SKM-1 treated with dmso at 0.1 percent for 144 hours (cell line): ENCODE results near the gene PCYOX1L.

Experiments
- DNase-seq: peaks from one replicate; lab custom pipeline; 2025; ENCODE audit not compliant: unreplicated experiment; lab: John Stamatoyannopoulos, UW

PCYOX1L gene

DNA sequence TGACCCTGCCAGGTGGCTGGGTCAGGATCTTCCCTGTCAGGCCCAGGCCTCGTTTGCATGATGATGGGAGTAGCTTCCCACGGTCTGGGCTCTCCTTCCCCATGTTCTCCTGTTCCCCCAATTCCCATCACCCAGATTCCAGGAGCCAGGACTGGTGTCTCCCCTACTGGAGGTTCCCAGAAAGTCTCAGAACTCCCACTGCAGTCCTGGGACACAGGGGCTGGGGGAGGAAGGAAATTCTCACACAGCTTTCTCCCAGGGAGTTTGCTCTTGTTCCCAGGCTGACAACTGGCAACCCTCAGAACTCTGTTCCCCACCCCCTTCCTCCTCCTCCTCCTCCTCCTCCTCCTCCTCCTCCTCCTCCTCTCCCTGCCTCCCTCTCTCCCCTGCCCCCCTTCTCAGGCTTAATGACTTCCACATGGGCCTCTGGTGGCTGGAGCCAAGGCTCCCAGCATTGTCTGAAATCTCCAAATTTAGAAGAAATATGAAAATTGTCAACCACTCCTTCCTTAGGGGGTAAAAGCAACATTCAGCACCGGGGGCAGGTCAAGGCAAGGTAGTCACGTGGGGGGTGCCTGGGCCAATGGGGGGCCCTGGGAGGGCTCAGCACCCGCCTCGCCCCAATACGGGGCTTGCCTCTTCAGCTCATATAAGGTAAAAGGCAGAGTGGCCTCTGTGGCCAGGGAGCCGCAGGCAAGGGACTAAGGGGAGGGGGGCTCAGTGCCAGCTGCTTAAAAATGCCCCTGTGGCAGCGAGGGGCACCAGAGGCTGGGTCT lies 48.5 kb downstream of the PCYOX1L start:
- DNase-seq: no peak

DNA sequence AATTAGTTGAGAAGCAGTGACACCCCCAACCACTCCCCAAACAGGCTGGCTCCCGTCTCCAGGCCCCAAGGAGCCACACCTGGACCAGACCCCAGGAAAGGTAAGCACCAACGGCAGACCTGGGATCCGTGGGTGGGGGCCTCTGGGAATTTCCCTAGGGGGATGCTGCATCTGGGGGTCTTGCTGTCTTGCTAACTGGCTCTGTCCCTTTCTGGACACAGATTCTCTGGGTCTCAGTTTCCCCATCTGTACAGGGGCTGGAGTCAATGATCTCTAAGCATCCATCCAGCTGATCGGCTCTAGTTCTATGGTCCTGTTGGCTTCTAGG lies 49.1 kb downstream of the PCYOX1L start:
- DNase-seq: no peak

DNA sequence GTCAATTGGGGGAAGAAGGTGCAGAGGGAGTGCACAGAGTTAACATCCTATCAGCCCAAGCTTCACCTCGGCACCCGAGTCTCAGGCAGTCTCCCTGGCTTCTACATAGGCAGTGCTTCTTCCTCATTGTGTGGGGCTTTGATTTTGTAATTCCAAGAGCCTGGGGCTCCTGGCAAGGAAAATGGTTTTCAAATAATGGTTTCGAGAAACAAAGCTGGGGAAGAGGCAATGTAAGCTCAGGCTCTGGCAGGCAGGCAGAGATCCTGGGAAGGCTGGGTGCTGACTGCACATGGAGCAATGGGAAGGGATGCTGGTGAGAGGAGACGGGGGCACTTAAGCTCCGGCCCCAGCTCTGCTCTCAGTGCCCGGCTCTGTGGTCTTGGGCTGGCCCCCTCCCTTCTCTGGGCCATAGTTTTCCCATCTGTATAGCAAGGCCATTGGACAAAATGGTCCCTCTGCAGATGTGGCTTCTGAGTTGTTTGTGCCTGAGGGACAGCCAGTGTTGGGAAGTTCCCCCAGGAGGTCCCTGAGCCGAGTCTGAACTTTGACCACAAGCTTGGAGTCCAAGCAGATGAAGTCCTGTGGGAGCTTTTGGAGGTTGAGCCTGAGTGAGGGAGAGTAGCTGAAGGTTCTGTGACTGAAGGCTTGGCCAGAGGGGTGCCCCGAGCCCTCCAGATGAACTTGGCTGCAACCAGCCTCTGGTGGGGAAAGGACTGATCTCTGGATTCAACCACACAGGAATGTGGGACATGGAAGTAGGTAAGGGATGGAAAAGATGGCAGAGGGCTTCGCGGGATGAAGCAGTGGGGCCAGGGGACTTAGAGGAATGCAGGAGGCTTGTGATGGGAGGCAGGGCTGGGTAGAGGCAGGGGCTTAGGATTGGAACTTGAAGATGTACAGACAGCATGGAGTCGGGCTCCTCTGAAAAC lies 49.7 kb downstream of the PCYOX1L start:
- no peak for DNase-seq

DNA sequence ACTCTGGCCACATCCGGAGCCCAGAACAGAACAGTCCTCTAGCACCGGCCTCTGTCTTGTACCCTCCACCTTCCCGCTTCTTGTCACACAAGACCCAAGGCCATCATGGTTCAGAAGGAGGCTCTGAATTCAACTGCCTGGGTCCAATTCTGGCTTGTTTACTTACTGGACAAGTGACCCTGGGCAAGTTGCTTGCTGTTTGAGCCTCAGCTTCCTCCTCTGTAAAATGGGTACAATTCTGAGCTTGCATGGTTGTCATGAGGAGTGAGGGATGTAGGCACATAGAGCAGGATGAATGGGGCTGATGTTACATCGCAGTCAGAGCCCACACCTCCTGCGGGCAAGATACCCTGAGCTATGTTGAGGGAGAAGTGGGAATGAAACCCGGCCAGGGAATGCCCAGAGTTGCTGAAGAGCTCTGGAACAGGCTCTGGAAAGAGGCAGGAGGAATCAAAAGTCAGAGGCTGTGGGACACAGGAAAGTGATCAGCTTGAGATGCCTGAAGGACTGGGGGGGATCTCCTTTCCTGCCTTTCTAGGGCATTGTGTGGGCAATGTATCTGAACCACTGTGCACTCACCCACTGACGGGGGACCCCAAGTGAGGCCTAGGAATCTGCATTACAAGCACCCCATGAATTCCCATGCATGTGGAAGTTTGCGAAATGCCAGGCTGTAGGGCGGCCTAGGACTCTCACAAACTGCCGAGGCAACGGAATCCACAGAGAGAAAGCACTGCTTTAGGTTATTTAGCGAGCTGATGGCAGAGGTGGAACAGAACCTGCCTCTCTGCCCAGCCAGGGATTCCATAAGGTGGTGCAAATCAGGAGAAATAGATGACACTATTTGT lies 50.6 kb downstream of the PCYOX1L start:
- no peak for DNase-seq

DNA sequence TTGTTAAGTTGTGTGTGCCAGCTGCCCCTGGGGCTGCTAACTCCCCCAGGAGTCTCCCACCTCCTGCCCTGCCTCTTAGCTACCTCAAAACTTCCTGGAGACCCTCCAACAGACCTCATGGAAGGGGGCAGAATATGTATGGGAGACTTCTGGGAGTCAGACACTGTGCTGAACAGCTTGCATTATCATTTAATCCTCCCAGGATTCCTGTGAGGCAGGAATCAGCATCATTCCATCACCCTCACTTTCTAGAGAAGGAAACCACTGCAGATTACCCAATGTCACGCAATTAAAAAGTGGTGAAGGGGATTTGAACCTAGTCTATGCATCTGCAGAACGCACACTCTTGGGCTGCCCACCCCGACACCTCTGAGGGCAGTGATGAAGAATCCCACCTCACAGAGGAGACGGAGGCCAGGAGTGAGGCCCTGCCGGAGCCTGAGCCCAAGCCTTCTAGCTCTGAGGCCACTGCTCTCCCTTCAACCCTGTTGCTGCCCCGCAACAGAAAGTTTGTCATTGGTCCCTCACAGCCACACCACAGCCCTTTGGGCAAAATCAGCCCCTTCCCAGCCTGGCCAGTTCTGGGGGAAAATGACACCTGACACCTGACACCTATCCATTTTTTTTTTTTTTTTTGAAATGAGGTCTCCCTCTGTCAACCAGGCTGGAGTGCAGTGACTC lies 51.6 kb downstream of the PCYOX1L start:
- no peak for DNase-seq

DNA sequence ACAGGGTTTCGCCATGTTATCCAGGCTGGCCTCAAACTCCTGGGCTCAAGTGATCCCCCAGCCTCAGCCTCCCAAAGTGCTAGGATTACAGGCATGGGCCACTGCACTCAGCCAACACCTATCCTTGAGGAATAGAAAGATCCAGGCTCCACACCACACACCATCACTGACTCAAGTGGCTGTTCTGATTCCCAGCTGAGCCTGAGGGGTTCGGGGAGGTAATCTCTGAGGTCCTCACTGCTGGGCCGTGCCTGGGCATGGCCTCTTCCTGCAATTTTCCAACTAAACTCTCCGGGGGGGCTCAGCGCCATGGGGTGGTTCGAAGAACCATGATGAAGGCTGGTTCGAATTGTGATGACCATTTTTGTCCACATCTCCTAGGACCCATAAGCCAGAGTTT lies 52.2 kb downstream of the PCYOX1L start:
- DNase-seq: no peak

DNA sequence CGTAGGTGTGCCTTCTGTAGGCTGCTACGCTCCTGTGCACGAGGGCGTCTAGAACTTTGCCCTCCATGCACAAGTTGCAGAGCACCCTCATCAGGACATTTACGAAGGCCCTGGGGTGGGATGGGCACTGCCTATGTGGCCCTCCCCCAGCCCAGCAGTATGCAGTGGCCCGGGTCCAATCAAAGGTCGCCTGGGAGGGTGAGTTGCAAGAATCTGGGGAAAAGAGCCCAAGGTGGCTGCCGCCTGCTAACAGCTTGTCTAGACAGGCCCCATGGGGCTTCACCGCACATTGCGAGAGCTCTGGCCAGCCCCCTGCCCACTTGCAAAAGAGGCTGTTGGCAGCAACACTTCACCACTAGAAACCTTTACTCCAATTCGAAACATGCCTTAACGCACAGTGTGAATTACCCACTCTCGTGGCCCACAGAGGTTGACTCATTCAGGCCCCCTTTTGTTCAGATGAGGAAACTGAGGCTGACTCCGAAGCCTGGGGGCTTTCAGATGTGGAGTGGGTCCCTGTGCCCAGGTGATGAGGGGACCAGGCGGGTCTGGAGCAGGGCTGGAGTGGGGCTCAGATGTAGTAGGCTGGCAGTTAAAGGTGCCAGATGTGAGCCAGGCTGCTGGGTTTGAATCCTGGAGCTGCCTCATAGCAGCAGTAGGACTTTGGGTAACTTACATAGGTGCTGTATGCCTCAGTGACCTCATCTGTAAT lies 53.0 kb downstream of the PCYOX1L start:
- no peak for DNase-seq

DNA sequence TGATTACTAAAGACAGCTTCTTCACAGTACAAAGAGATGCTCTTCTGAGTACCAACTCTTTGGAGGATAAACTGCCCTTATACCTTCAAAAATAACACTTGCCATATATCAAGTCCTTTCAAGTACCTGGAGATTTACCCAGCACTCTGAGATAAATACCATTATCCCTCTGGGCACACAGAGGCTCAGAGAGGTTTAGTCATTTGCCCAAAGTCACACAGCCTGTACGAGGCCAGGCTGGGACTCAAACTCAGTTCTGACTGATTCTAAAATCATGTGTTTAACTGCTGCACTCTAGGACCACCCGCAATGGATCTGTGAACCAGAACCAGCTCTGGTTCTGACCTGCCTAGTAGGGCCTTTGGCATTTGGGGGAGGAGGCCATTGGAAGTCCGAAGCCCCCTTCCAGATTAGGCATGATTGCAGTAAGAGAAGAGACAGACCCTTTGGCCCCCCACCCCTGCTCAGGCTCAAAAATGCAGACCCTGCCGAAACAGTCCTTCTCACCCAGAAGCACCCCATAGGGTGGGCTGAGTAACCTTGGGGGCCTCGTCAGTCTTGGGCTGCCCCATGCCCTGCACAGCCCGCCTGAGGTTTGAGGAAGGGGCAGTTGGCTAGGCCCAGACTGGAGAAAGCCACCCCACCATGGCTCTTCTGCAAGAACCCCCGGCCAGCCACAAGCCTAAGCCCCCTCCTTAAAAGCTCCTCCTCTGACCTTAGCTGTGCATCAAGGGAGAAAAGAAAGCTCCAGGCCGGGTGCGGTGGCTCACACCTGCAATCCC lies 54.1 kb downstream of the PCYOX1L start:
- DNase-seq: no peak

DNA sequence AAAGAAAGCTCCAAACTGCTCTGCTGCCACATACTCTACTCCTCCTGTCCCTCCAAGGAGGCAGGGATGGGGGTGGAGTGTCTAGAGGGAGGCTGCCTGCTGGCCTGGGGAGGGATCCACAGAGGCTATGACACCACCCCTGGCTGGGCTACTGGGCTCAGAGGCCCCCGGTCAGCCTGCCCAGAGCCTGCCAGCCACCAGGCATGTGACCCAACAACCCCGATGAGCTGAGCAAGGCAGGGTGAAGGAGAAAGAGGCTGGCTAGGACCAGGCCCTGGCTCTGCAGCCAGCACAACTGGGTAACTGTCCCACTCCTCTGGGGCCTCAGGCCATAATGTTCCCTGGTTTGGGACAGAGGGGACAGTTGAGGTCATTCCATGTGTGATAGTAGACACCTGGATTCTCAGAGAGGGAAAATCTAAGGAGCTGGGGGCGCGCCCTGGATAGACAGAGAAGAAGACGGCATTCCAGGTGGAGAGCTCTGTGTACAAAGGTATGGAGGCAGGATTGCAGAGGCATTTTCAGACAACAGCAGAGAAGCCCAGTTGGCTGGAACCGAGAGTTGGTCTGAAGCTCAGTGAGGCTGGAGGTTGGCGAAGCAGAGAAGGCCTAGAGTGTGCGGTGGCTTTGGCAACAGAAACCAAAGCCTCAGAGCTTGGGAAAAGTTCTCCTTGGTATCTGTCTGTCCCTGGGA lies 55.1 kb downstream of the PCYOX1L start:
- DNase-seq: no peak

DNA sequence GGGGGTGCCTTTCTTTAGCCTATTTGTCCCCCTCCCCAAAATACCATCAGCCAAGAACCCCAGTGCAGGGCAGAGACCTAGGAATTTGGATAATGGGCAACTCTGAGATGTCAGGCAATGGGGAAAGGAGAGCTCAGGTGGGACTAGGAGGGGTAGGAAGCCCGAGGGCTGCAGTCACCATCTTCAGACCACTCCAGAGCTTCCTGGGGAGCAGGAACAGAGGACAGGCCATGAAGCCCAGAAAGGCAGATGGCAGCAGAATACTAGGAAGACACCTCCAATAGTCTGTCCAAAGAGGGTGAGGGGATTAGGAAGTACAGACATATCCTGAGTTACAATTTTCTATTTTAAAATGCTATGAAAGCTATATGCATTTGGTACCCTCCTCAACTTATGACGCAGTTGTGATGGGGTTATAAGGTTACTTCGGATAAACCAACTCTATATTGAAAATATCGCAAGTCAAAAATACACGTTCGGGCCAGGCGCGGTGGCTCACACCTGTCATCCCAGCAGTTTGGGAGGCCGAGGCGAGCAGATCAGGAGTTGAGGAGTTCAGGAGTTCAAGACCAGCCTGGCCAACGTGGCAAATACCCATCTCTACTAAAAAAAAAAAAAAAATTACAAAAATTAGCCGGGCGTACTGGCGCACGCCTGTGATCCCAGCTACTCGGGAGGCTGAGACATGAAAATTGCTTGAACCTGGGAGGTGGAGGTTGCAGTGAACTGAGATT lies 55.8 kb downstream of the PCYOX1L start:
- no peak for DNase-seq

DNA sequence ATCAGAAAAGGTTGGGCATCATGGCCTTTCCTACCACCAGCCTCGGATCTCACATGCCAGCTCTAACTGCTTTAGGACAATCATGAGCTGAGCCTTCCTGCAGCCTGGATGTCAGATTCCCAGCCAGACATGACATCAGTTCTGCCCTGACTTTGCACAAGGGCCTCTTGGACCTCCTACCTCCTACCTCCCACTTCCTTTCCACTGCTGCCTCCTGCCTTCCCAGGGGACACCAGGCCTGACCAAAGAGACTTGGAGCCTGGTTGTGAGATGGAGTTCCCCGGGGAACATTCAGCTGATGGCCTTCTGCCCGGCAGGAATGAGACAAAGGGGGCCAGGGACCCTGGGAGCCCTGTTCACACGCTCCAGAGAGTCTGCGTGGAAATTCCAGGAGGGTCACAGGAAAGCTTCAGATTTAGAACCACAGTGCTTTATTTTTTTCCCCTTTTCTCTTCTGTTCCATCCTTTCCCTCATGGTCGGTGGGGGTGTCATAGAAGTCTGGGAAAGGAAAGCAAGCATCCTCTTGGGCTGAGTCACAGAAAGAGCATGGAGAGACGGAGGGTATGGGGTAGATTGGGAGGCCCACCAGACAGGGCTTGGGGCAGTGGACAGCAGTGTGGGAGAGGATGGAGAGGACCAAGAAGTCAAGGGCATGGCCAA lies 56.7 kb downstream of the PCYOX1L start:
- no peak for DNase-seq

DNA sequence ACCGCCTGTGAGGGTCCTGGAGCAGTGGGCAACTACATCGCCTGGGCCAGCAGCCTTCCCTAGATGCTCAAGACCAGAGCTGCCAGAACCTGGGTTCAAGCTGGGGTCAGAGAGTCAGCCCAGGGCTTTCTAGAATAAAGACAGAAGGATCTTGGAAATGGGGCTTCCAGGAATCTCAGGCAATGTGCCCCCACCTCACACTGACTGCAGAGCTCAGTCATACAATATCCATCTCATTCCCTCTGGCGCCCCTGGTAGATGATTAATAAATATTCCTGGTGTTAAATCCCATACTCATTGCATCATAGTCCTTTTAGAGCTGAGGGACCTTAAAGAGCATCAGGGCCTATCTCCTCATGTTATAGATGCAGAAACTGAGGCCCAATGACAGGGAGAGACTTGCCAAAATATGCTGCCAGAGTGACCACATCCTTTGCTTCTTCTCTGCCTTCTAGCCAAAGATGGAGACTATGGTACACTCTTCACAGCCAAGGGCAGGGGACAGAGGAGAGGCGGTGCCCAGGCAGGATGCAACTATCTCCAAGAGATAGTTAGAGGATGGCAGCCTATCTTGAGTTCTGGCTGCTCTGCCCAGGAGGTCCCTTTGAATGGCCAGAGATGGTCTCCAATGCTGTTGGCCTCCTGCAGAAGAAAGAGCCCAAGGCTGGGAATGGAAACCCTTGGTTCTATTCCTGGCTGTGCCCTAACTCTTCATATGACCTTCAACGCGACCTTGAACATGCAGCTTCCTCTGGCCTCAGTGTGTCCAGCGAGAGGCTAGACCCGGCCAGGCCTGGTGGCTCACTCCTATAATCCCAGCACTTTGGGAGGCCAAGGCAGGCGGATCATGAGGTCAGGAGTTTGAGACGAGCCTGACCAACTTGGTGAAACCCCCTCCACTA lies 57.5 kb downstream of the PCYOX1L start:
- no peak for DNase-seq

DNA sequence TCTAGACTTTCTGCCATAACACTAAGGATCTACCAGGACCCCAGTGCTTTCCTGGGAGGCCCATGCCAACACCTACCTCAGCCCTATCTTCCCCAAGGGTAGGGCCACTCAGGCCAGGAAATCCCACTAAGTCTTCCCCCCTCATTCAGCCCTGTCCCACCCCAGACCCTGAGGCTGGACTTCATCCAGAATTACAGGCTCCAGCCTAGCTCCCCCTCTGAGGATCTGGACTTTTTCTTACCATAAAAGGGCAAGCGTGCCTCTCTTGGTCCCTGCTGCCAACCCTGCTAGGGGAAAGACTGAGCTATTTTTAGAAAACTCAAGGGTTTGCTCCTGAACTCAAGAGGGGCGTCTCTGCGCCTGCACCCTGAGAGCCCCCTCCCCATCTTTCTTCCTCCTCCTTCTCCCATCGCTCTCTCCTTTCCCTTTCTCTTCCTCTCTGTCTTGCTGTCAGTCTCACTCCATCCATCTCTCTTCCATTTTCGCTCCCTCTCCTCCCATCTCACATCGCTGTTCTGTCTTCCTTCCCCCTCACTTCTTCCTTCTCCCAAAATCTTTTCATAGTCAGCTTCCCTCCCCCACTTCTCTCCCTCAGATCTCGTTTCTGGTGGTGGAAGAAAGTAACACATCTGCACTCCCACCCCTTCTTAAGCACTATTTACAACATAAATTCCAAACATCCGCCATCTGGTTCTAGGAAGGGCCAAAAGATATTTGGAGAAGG lies 59.3 kb downstream of the PCYOX1L start:
- no peak for DNase-seq

DNA sequence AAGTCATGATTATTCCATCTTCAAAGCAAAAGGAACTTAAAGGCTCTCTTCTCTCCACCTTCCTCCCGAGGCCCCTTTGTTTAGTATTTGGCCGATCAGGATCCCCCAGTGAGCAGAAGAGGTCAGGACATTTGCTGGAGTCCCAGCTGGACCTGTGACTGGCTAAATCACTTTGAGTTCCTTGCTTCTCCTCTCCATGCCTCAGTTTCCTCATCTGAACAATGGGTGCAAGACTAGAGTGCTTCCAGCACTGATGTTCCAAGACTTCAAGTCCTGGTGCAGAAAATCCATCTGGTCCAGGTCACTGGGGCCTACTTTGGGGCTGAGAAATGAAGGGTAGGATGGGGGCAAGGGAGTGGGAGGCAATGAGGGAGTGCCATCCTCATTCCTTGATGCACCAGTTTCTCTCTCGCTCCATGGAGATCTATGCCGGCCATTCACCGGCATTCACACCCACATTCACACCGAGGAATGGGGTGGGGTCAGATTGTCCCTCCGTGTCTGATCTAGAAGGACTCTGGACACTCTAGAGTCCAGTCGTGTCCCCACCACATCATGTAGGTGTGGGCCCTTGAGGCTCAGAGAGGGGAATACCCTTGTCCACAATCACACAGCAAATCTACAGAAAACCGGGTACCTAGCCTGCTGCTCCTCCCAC lies 60.0 kb downstream of the PCYOX1L start:
- DNase-seq: no peak

DNA sequence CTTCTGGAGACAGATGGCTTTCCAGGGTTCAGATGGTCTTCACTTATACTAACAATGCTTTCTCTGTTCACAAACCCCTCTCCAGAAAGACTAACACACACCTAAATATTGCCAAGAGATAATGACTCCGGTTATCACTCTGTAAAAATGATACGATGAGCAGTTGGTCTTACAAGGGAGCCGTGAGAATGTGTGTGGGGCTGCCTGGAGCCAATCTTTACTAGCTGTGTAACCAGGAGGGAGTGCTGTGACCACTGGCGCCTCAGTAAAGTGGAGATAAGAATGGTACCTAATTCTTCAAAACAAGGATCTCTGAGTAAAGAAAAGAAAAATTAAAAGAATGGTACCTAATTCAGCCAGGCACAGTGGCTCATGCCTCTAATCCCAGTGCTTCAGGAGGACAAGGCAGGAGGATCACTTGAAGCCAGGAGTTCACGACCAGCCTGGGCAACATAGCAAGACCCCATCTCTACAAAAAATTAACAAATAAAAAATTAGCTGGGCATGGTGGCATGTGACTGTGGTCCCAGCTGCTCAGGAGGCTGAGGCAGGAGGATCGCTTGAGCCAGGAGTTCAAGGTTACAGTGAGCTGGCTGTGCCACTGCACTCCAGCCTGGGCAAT lies 61.2 kb downstream of the PCYOX1L start:
- no peak for DNase-seq
